AG04450 (cell line): Measurements from ENCODE around the gene GRK3. TPM values are rescaled to one million over a fixed set of nuclear protein-coding genes. Genes with fewer than 3 reads are reported as not detected.
"Not testable (repeated sequence)": the region's sequence is repeated elsewhere in the genome, so short reads cannot be mapped to it uniquely, and the experiment has no call there.

Source experiments
- CTCF ChIA-PET: fragments of 300-600, 350-600 bp; formaldehyde crosslinking; extraction: SDS; loops from one replicate; lab custom pipeline; 2022; ENCODE audit warnings: antibody characterized with exemption, inconsistent platforms; lab: Charles Lee
- POLR2A ChIA-PET: fragments of 350-600 bp; formaldehyde crosslinking; extraction: SDS; loops from one replicate; lab custom pipeline; 2021; ENCODE audit warnings: antibody characterized with exemption, inconsistent platforms; lab: Yijun Ruan, JAX
- DNase-seq: peaks from one replicate; pipeline ENCODE4 v3.0.0-alpha.2; 2011; ENCODE audit warnings: low read depth, low spot score
- H3K27ac ChIP-seq: one replicate; pipeline ENCODE4 v1.5.1; 2012; ENCODE audit warnings: low read depth, low read length, control low read depth
- H3K27me3 ChIP-seq: one replicate; pipeline ENCODE4 v1.6.0; 2012; ENCODE audit warnings: low read length; ENCODE audit not compliant: control insufficient read depth, insufficient read depth
- H3K4me3 ChIP-seq: 2 replicates; pipeline ENCODE4 v1.5.1; 2011; ENCODE audit warnings: mild to moderate bottlenecking, low read depth, low read length, control low read depth
- H3K9me3 ChIP-seq: 2 replicates; pipeline ENCODE4 v1.5.1; 2012; ENCODE audit warnings: low read length; ENCODE audit not compliant: control insufficient read depth, insufficient read depth
- CTCF ChIP-seq: IDR thresholded peaks from 2 replicates; pipeline ENCODE4 v1.5.1; 2011; ENCODE audit warnings: low read depth, low read length, control low read depth, inconsistent platforms
- polyA plus RNA-seq: library from polyadenylated mRNA; depleted of rRNA; stranded (reverse); fragments of >200 nt; gene quantifications from 2 replicates; pipeline ENCODE4 v1.2.3, GENCODE V29; 2011

Gene GRK3
- polyA plus RNA-seq, 1 experiment: 0.72 TPM

GRCh38 chr22:25562966-25563760 lies 1.3 kb upstream of the GRK3 start:
- H3K27ac ChIP-seq, H3K4me3 ChIP-seq, DNase-seq, H3K9me3 ChIP-seq, POLR2A ChIA-PET: not testable (repeated sequence)
- CTCF ChIA-PET: interaction anchor here (0.7 to 1.0 kb wide), 2 partner anchors 100 to 122 kb away, joined by 3 read pairs; no protein-coding TSS in a partner anchor
- peaks cover 23% of the 10 kb centered on the region for H3K27me3 ChIP-seq

- no peak overlapping the region for H3K27ac ChIP-seq
- H3K9me3 ChIP-seq: no peaks in the 10 kb centered on the region
- ChIA-PET CTCF (interaction anchor here (0.5 to 1.0 kb wide), 2 partner anchors 61 to 101 kb away, joined by 3 to 4 read pairs; no protein-coding TSS in a partner anchor), POLR2A (no interaction called here)
- TF ChIP-seq CTCF: no peak
- DNase-seq: no peak
- peaks cover 20% of the 10 kb centered on the region for H3K27me3 ChIP-seq
- H3K4me3 ChIP-seq: peak overlapping the region; percentile 60
Measured at GRCh38 chr22:25563761-25564319, 635 bp upstream of the GRK3 start.

- Histone ChIP-seq H3K4me3 (peak overlapping the region; percentile 54), H3K27me3 (peaks cover 19% of the 10 kb centered on the region), H3K27ac (no peak overlapping the region), H3K9me3 (no peaks in the 10 kb centered on the region)
- DNase-seq: no peak
- ChIA-PET CTCF (no interaction called here), POLR2A (no interaction called here)
- no peak for TF ChIP-seq CTCF
Measured at GRCh38 chr22:25564979-25565677, 653 bp downstream of the GRK3 start.

GRCh38 chr22:25566186-25566897 lies 1.9 kb downstream of the GRK3 start:
- no peaks in the 10 kb centered on the region for H3K9me3 ChIP-seq
- no peak overlapping the region for H3K4me3 ChIP-seq
- H3K27ac ChIP-seq: no peak overlapping the region
- no peak for TF ChIP-seq CTCF
- ChIA-PET CTCF (no interaction called here), POLR2A (no interaction called here)
- DNase-seq: no peak
- H3K27me3 ChIP-seq: peaks cover 19% of the 10 kb centered on the region

- Histone ChIP-seq H3K27me3 (peaks cover 19% of the 10 kb centered on the region), H3K9me3 (no peaks in the 10 kb centered on the region), H3K4me3 (no peak overlapping the region), H3K27ac (no peak overlapping the region)
- CTCF ChIA-PET: no interaction called here
- TF ChIP-seq CTCF: no peak
- POLR2A ChIA-PET: no interaction called here
- no peak for DNase-seq
Measured at GRCh38 chr22:25566898-25567235, 2.4 kb downstream of the GRK3 start.
